Endodermal cell (in vitro differentiated cells): Measurements from ENCODE around the gene MXD4. TPM values are rescaled to one million over a fixed set of nuclear protein-coding genes. Genes with fewer than 3 reads are reported as not detected.

ENCODE experiments used
- DNase-seq: peaks from one replicate; pipeline ENCODE4 v3.0.0-alpha.2; 2017
- H3K27ac ChIP-seq: 2 replicates; pipeline ENCODE4 v1.5.1; 2013; ENCODE audit warnings: mild to moderate bottlenecking, low read depth, low read length, moderate library complexity
- H3K27me3 ChIP-seq: 2 replicates; pipeline ENCODE4 v1.6.1; 2013; ENCODE audit warnings: mild to moderate bottlenecking, low read length, moderate library complexity; ENCODE audit not compliant: insufficient read depth, control insufficient read depth, poor library complexity, severe bottlenecking
- H3K36me3 ChIP-seq: 2 replicates; pipeline ENCODE4 v1.7.0; 2013; ENCODE audit warnings: mild to moderate bottlenecking, low read length, moderate library complexity; ENCODE audit not compliant: control insufficient read depth, insufficient read depth
- H3K4me1 ChIP-seq: one replicate; pipeline ENCODE4 v1.7.0; 2013; ENCODE audit warnings: low read length; ENCODE audit not compliant: control insufficient read depth, insufficient read depth
- H3K4me3 ChIP-seq: 2 replicates; pipeline ENCODE4 v1.5.1; 2013; ENCODE audit warnings: mild to moderate bottlenecking, low read length, moderate library complexity
- H3K9ac ChIP-seq: 2 replicates; pipeline ENCODE4 v1.6.1; 2013; ENCODE audit warnings: mild to moderate bottlenecking, low read length, moderate library complexity; ENCODE audit not compliant: poor library complexity, severe bottlenecking; ENCODE audit errors: extremely low read depth
- H3K9me3 ChIP-seq: 2 replicates; pipeline ENCODE4 v1.6.1; 2013; ENCODE audit warnings: mild to moderate bottlenecking, low read length, moderate library complexity; ENCODE audit not compliant: control insufficient read depth
- H3K27ac Mint-ChIP-seq: 2 replicates; pipeline ENCODE4 v1.8.0; 2020; ENCODE audit warnings: mixed read lengths
- H3K27me3 Mint-ChIP-seq: 2 replicates; pipeline ENCODE4 v1.8.0; 2021; ENCODE audit warnings: mild to moderate bottlenecking, mixed read lengths; ENCODE audit not compliant: insufficient read depth
- H3K36me3 Mint-ChIP-seq: 2 replicates; pipeline ENCODE4 v1.8.0; 2020; ENCODE audit warnings: low read depth, mixed read lengths
- H3K4me1 Mint-ChIP-seq: 2 replicates; pipeline ENCODE4 v1.8.0; 2020; ENCODE audit warnings: mixed read lengths
- H3K4me3 Mint-ChIP-seq: 2 replicates; pipeline ENCODE4 v1.8.0; 2020; ENCODE audit warnings: mild to moderate bottlenecking, moderate library complexity, mixed read lengths
- H3K9me3 Mint-ChIP-seq: 2 replicates; pipeline ENCODE4 v1.8.0; 2020; ENCODE audit warnings: mild to moderate bottlenecking, mixed read lengths
- WGBS, 2 experiments: methylation state at CpG; one replicate each; pipeline versions ENCODE4 v1.1.5 to v1.1.7; 2013; ENCODE audit warnings: missing lambda C conversion rate in 2 of 2, mixed read lengths in 1 of 2; ENCODE audit not compliant: insufficient coverage in 1 of 2, insufficient read length in 1 of 2; 5-methylcytosine and 5-hydroxymethylcytosine counted together
- long read RNA-seq, 4 experiments: library from polyadenylated mRNA in 2 of 4; library from RNA in 1 of 4; library from capped mRNA in 1 of 4; stranded (forward) in 3 of 4; unstranded in 1 of 4; transcript quantifications; one replicate each; pipeline ENCODE4 v2.0.0, GENCODE V29; 2020 to 2021; ENCODE audit warnings: inconsistent platforms in 1 of 4
- polyA plus RNA-seq, 2 experiments: library from polyadenylated mRNA; stranded (reverse); fragments of 50-300 nt; gene quantifications; one replicate each; pipeline ENCODE4 v1.2.3, GENCODE V29; 2013
- total RNA-seq, 2 donors: library from RNA; stranded (reverse); fragmentation: NEBNext Ultra II Directional in 1 of 2; extraction: Animal tissue kit (Norgen Biotek cat#: 25700) in 1 of 2; gene quantifications; 2 replicates in 1 of 2; 3 replicates in 1 of 2; pipeline ENCODE4 v1.2.1, GENCODE V29; 2021
- TF ChIP-seq, protein P1 (sequence below): fragments of 200-600 bp; sonication (generic); conservative IDR thresholded peaks from 2 replicates; pipeline ENCODE4 v1.5.0; 2021; ENCODE audit warnings: antibody characterized with exemption, mild to moderate bottlenecking

The MXD4 gene, protein sequence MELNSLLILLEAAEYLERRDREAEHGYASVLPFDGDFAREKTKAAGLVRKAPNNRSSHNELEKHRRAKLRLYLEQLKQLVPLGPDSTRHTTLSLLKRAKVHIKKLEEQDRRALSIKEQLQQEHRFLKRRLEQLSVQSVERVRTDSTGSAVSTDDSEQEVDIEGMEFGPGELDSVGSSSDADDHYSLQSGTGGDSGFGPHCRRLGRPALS
- total RNA-seq = 10 to 100 TPM; 46.0 to 78.8 TPM
- 44.5 TPM for polyA plus RNA-seq (2013, experiment 1 of 2)
- polyA plus RNA-seq (2013, experiment 2 of 2) = 46.2 TPM
- long read RNA-seq, experiment 1, full-length matches to known transcripts = 16 of 28 reads
- long read RNA-seq, experiment 1, partial matches to known transcripts = 2 of 28 reads
- long read RNA-seq, experiment 1, other reads (novel, unspliced or antisense) = 10 of 28 reads
- long read RNA-seq, experiment 2, full-length matches to known transcripts = 165 of 238 reads
- long read RNA-seq, experiment 2, partial matches to known transcripts = 30 of 238 reads
- long read RNA-seq, experiment 2, other reads (novel, unspliced or antisense) = 43 of 238 reads
- long read RNA-seq, experiment 3, full-length matches to known transcripts = 8 of 43 reads
- long read RNA-seq, experiment 3, partial matches to known transcripts = 2 of 43 reads
- long read RNA-seq, experiment 3, other reads (novel, unspliced or antisense) = 33 of 43 reads
- long read RNA-seq, experiment 4, full-length matches to known transcripts = 3 of 4 reads
- long read RNA-seq, experiment 4, partial matches to known transcripts = 1 of 4 reads
- long read RNA-seq, experiment 4, other reads (novel, unspliced or antisense) = 0 of 4 reads

DNA sequence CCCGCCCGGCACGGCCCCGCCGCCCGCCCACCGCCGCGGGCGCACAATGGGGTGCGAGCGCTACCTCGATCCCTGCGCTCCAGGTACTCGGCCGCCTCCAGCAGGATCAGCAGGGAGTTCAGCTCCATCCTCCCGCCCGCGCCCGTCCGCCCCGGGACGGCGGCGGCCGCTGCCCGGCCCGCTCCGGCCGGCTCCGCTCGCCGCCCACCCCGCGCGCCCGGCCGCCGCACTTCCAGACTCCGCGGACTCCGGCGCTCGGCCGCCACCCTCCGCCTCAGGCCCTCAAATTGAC lies at the start of gene MXD4:
TSS of gene MXD4 (minus strand) at position 257 of the 292 bp plus-strand sequence. CDS start at position 128, 129 bp downstream.
- TF ChIP-seq, protein P1, sequence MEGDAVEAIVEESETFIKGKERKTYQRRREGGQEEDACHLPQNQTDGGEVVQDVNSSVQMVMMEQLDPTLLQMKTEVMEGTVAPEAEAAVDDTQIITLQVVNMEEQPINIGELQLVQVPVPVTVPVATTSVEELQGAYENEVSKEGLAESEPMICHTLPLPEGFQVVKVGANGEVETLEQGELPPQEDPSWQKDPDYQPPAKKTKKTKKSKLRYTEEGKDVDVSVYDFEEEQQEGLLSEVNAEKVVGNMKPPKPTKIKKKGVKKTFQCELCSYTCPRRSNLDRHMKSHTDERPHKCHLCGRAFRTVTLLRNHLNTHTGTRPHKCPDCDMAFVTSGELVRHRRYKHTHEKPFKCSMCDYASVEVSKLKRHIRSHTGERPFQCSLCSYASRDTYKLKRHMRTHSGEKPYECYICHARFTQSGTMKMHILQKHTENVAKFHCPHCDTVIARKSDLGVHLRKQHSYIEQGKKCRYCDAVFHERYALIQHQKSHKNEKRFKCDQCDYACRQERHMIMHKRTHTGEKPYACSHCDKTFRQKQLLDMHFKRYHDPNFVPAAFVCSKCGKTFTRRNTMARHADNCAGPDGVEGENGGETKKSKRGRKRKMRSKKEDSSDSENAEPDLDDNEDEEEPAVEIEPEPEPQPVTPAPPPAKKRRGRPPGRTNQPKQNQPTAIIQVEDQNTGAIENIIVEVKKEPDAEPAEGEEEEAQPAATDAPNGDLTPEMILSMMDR = no peak
- Histone ChIP-seq H3K27me3 (no peaks in the 10 kb centered on the region), H3K9me3 (no peaks in the 10 kb centered on the region), H3K27ac (peak within 1 kb of the TSS; percentile 80), H3K9ac (peak within 1 kb of the TSS; percentile 73), H3K4me1 (peaks cover 14% of the 10 kb centered on the region), H3K4me3 (peak within 1 kb of the TSS; percentile 82), H3K36me3 (peaks cover 9% of the 10 kb centered on the region)
- H3K27ac Mint-ChIP-seq = peak within 1 kb of the TSS; percentile 64
- peak within 1 kb of the TSS; percentile 63 for H3K4me3 Mint-ChIP-seq
- H3K9me3 Mint-ChIP-seq = no peaks in the 10 kb centered on the region
- WGBS, 2 experiments = 0% methylated on average over 46 of the region's 46 CpGs; no CpG with 5 or more reads in 1 of the 2 experiments
- DNase-seq = no peak
- H3K36me3 Mint-ChIP-seq = peaks cover 3% of the 10 kb centered on the region
- no peaks in the 10 kb centered on the region for H3K27me3 Mint-ChIP-seq
- H3K4me1 Mint-ChIP-seq = peaks cover 6% of the 10 kb centered on the region

DNA sequence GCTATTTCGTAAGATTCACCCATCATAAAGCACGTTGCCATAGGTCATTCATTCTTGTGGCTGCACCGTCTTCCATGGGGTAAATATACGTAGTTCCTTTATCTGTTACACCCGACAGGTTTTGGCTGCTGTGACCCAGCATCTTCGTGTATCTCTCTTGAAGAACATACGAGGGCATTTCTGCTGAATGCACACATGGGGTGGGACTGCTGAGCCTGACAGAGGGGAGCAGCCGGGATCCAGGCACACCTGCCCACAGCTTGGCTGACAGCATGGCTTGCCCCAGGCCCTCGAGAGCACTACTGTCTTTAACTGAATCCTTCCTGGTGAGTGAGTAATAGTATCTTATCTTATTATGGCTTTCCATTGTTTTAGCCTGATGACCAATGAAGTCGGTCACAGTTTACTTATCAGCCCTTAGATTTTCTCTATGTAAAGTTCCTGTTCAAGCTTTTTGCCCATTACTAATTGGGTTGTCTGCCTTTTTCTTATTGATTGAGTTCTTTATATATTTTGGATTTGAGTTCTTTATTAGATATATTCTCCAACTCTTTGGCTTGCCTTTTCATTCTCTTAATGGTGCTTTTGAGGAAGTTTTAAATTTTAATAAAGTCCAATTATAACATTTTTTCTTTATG lies 45.0 kb upstream of the MXD4 start:
- peaks cover 2% of the 10 kb centered on the region for H3K27me3 Mint-ChIP-seq
- no peaks in the 10 kb centered on the region for H3K36me3 Mint-ChIP-seq
- peaks cover 38% of the 10 kb centered on the region for H3K9me3 Mint-ChIP-seq
- Histone ChIP-seq H3K9ac (no peak overlapping the region), H3K9me3 (peaks cover 16% of the 10 kb centered on the region), H3K4me1 (no peaks in the 10 kb centered on the region), H3K36me3 (no peaks in the 10 kb centered on the region), H3K27me3 (no peaks in the 10 kb centered on the region), H3K27ac (no peak overlapping the region), H3K4me3 (no peak overlapping the region)
- H3K4me3 Mint-ChIP-seq = no peak overlapping the region
- H3K4me1 Mint-ChIP-seq = no peaks in the 10 kb centered on the region
- DNase-seq = no peak
- H3K27ac Mint-ChIP-seq = no peak overlapping the region
- WGBS, 2 experiments = 86 to 91% methylated on average over 9 to 10 of the region's 10 CpGs
- TF ChIP-seq, protein P1 = no peak

DNA sequence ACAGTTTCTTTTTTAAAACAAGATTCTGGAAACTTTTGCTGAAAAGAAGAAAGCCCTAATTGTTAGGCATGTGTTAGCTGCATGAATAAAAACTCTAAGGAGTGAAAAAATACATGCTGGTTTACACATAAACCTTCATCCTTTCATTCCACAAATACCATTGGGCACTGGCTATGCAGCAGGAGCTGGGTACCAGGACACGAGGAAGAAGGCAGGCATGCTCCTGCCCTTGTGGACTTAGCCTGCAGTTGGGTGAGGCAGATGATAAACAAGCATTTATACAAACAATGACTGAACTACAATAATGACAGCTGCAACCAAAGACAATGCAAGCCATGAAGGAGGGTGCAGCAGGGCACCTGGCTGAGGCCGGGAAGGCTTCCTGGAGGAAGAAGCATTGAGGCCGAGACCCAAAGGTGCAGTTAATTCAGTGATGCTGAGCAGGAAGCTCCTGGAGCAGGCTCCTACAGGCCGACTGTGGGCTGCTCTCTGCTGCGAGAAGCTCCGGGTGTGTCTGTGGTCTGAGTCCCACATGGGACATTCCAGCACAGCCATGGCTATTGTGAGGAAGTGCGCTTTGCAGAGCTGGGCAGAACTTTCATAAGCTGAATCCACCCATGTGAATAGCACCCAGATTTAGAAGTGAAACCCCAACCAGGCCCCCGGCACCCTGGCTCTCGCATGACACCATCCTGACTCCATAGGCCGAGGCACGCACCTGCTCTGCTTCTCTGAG lies 44.0 kb upstream of the MXD4 start:
- Mint-ChIP-seq H3K36me3 (no peaks in the 10 kb centered on the region), H3K4me3 (no peak overlapping the region), H3K9me3 (peaks cover 36% of the 10 kb centered on the region), H3K4me1 (no peaks in the 10 kb centered on the region), H3K27ac (no peak overlapping the region), H3K27me3 (peaks cover 2% of the 10 kb centered on the region)
- Histone ChIP-seq H3K4me3 (no peak overlapping the region), H3K36me3 (no peaks in the 10 kb centered on the region), H3K4me1 (no peaks in the 10 kb centered on the region), H3K9ac (no peak overlapping the region), H3K27me3 (no peaks in the 10 kb centered on the region), H3K27ac (no peak overlapping the region), H3K9me3 (peaks cover 16% of the 10 kb centered on the region)
- TF ChIP-seq, protein P1 = no peak
- no peak for DNase-seq
- WGBS, 2 experiments = 90 to 93% methylated on average over 11 of the region's 11 CpGs
